AG20443 (cell line): ENCODE data around the gene C16orf86.
A peak's percentile ranks its signal among the peaks of the same experiment; 100 is the strongest.

Experiments
- DNase-seq: peaks from one replicate; pipeline ENCODE4 v3.0.0; 2012; ENCODE audit warnings: low spot score, mixed read lengths

C16orf86 gene

DNA sequence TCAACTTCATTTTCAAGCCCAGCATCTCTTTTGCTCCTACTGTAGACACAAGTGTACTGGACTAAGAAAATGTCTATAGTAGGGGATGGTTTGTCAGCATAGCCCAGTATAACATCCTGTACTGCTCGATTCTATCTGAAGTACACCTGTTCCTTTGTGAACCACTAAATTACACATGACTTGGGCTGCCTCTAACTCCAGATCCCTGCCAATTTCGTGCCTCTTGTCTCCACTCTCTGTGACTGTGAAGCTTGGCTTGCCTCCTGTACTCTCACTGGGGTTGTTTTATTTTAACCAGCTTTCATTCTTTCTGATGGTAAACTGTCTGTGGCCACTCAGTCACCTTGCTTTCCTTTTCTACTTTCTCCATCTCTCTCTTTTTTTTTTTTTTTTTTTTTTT is 28.0 kb downstream of the C16orf86 start:
- no peak for DNase-seq

DNA sequence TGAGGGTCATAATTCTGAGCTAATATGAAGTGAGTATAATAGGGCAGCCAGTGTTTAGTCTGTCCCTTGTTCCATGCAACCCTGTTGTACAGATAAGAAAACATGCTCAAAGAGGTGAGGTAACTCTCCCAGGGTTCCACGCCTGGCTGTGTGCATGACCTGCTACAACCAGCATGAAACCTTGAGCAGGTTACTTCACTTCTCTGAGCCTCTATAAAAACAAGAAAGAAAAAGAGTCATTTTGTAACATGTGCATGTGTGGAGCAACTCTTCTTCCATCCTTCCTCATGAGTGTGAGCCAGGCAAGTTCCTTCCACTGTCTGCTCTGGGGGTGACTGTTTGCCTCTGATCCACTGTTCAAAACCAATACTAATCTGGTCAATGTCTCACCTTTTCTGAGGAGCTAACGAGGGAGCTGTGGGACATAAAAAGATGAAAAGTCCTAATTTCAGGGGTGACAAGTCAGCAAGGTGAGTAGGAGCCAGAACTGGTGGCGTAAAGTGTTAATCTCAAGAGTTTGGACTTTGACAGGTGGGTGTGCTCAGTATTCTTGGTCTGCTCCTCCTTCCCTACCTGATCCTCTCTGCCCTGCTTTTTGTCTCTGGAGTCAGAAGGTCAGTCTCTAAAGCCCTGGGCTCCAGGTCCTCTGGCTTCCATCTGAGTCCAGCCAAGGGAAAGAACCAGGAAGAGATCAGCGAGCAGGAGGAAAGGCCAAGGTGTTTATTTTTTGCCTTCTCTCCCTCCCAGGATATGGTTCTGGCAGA is 31.0 kb downstream of the C16orf86 start:
- no peak for DNase-seq

DNA sequence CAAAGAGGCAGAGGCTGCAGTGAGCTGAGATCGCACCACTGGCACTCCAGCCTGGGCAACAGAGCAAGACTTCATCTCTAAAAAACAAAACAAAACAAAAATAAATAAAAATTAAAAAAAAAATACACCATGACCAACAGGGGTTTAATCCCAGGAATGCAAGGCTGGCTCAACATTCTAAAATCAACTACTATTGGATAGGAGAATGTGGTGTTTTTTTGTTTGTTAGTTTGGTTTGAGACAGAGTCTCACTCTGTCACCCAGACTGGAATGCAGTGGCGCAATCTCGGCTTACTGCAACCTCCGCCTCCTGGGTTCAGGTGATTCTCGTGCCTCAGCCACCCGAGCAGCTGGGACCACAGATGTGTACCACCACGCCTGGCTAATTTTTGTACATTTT is 32.7 kb downstream of the C16orf86 start:
- DNase-seq = no peak

DNA sequence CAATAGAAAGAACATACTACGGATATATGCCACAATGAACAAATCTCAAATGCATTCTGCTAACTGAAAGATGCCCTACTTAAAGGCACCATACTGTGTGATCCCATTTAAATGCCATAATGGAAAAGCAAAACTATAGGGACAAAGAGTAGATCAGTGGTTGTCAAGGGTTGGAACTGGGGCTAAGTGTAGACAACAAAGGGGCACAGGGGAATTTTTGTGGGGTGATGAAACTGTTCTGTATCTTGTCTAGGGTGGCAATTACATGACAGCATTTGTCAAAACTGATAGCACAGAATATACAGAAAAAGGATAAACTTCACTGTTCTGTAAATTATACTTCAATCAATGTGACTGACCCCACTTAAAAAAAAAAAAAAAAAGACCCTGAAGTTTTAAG is 34.8 kb downstream of the C16orf86 start:
- no peak for DNase-seq

DNA sequence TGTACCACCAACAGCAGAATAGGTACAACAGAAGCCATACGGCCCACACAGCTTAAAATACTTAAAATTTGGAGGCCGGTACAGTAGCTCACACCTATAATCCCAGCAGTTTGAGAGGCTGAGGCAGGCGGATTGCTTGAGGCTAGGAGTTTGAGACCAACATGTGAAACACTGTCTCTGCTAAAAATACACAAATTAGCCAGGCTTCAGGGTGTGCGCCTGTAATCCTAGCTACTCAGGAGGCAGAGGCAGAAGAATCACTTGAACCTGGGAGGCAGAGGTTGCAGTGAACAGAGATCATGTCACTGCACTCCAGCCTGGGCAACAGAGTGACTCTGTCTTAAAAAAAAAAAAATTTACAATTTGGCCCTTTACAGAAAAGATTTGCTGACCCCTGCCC is 35.5 kb downstream of the C16orf86 start:
- no peak for DNase-seq

DNA sequence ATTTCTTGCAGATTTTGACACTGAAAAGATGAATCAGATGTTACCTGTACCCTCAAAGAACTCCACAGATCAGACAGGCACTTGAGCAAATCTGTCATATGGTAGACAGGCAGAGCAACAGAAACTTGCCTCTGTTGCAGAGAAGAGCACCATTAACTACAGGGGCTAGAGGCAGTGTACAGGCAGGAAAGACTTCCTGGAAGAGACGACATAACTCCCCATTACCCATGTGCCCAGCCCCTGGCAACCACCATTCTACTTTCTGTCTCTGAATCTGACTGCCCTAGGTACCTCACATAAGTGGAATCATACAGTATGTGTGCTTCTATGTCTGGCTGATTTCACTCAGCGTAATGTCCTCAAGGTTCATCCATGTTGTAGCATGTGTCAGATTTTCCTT is 37.0 kb downstream of the C16orf86 start:
- DNase-seq = no peak

DNA sequence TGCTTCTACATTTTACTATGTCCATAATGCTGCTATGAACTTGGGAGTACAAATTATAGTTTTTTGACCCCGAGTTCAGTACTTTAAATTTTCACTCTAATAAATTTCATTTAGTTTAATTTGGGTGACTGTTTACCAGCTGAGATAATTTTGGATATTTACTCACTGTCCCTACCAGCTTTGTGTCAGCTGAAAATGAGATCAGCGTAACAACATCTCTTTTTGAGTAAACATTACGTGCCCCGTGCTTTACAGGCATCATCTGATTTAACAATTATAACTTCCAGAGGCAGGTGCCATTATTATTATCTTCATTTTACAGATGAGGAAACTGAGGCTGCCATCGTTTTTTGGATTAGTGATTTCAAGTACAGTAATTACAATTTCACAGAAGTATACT is 37.5 kb downstream of the C16orf86 start:
- DNase-seq = no peak

DNA sequence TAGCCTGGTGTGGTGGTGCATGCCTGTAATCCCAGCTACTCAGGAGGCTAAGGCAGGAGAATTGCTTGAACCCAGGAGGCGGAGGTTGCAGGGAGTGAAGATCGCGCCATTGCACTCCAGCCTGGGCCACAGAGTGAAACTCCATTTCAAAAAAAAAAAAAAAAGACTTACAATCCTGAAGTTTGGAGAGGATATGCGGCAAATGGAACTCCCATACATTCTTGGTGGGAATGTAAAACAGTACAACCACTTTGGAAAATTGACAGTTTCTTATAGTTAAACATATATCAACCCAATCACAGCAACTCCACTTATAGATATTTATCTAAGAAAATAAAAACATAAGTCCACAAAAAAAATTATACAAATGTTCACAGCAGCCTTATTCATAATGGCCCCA is 40.6 kb downstream of the C16orf86 start:
- DNase-seq = no peak

DNA sequence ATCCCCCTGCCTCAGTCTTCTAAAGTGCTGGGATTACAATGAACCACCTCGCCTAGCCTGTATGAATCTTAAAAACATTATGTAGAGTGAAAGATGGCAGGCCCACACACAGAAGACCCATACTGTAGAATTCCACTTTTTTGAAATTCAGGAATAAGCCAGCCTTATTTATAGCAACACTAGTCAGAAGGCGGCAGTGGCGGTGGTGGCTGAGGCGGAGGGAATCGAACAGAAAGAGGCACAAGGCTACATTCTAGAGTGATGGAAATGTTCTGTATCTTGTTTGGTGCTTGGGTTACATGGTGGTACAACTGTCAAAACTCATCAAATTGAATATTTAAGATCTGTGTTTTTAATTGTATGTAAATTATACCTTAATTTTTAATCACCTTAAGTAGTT is 41.2 kb downstream of the C16orf86 start:
- DNase-seq = no peak

DNA sequence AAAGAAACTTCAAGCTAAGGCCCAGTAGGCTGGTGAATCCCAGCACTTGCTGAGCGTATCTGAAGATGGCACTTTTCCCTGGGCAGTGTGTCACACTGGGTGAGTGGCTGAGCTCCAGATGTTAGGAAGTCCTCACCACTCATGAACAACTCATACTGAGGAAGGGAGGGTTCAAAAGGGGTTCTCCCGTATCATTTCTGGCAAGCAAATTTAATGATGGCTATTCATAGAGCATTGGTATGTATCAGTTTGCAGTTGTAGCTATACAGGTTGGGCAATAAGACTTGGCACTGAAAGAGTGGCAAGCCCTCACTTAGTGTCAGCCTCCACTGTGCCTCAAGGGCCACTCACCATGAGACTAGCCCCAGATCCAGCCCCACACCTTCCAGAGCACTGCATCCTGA is 41.8 kb downstream of the C16orf86 start:
- DNase-seq = peak; percentile 77

DNA sequence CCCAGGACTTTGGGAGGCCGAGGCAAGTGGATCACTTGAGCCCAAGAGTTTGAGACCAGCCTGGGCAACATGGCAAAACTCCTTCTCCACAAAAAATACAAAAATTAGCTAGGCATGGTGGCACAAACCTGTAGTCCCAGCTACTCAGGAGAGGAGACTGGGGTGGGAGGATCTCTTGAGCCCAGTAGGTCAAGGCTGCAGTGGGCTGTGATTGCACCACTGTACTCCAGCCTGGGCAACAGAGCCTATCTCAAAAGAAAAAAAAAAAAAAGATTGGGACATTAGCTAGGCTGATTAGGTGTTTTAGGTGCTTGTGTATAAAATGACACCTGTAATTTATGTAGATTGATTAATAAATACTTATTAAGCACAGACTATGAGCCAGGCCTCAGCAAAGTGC is 42.4 kb downstream of the C16orf86 start:
- no peak for DNase-seq

DNA sequence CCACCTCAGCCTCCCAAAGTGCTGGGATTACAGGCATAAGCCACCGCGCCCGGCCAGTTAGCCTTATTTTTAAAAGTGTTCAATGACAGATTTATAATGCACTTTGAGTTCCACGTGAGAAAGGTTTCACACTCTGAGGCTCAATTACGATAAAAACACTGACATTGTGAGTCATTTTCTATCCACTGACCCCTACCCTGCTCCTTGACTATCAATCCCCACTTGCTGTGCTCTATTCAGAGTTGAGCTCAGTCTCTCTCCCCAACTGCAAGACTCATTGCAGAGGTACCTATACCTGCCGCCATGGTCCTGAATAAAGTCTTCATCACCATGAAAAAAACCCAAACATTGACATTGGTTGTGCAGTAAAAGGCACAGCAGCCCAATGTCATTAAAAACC is 44.0 kb downstream of the C16orf86 start:
- DNase-seq = no peak

DNA sequence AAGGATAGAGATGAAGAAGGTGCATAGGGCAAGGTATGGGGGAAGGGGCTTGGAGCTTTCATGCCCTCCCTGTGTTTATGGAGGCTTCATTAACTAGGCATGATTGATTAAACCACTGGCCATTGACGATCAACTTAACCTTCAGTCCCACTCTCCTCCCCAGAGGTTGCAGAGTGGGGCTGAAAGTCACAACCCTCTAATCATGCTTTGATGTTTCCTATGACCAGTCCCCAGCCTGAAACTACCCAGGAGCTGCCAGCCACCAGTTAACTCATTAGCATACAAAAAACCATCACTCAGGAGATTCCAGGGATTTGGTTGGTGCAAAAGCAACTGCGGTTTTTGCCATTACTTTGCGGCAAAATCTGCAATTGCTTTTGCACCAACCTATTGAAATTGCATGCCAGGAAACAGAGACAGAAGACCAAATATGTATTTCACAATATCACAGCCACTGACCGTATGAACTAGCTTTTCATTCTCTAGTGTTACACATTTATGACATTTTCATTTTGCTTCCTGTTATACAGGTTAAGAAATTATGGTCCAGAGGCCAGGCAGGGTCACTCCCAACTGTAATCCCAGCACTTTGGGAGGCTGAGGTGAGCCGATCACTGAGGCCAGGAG is 47.1 kb downstream of the C16orf86 start:
- no peak for DNase-seq

DNA sequence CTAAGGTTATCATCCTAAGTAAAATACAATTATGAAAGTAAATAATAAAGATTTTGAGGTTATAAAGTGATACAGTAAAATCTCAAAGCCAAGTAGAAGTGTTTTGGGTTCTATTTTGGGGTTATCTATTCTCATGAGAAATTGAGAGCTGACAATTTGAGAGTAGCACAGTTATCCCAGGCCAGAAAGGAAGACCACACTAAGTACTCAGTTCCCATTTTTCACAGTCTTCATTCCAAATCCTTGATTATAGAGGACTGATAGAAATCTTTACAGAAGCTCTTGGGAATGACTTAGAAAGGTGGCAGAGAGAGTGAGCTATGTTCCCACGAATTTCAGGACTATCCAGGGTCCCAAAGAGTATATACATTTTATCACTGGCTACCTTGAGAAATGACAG is 47.9 kb downstream of the C16orf86 start:
- no peak for DNase-seq

DNA sequence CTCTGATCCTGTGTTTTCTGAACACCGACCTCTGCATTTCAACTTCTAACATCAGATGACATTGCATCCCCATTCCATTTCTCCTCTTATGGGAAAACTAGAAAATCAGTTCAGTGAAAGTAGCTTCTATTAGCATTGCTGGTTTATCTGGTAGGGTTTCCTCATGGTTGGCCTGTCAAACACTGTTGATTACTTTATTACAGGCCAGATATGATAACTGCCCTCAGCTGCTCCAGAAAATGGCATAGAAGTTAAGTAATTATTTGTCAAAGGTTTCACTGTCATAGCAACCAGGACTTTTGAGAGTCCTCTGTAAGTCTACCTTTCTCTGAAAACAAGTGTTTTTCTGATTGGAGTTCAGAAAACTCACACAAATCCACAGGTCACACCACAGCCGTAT is 49.5 kb downstream of the C16orf86 start:
- no peak for DNase-seq
